Hepatocyte (in vitro differentiated cells): Measurements from ENCODE around the gene RPH3AL. TPM values are rescaled to one million over a fixed set of nuclear protein-coding genes. Genes with fewer than 3 reads are reported as not detected.

ENCODE experiments used
- DNase-seq: peaks from one replicate; pipeline ENCODE4 v3.0.0-alpha.2; 2016; ENCODE audit warnings: low spot score
- H2AFZ ChIP-seq: fragments of 200-600 bp; sonication (generic); 2 replicates; pipeline ENCODE4 v1.6.0; 2016; ENCODE audit warnings: antibody characterized with exemption, mild to moderate bottlenecking
- H3K27ac ChIP-seq: fragments of 200-600 bp; sonication (generic); 2 replicates; pipeline ENCODE4 v1.5.1; 2016; ENCODE audit warnings: mild to moderate bottlenecking
- H3K27me3 ChIP-seq: fragments of 200-600 bp; sonication (generic); 2 replicates; pipeline ENCODE4 v1.6.1; 2016
- H3K36me3 ChIP-seq: fragments of 200-600 bp; sonication (generic); replicated peaks from 2 replicates; pipeline ENCODE4 v1.5.1; 2016; ENCODE audit warnings: low read depth; ENCODE audit not compliant: insufficient read depth
- H3K4me1 ChIP-seq: fragments of 200-600 bp; sonication (generic); 2 replicates; pipeline ENCODE4 v1.5.1; 2016; ENCODE audit warnings: mild to moderate bottlenecking, moderate library complexity; ENCODE audit not compliant: insufficient read depth
- H3K4me2 ChIP-seq: fragments of 200-600 bp; sonication (generic); 2 replicates; pipeline ENCODE4 v1.6.0; 2016
- H3K4me3 ChIP-seq: fragments of 200-600 bp; sonication (generic); 2 replicates; pipeline ENCODE4 v1.5.1; 2016; ENCODE audit warnings: mild to moderate bottlenecking
- H3K79me2 ChIP-seq: fragments of 200-600 bp; sonication (generic); 2 replicates; pipeline ENCODE4 v1.6.0; 2017; ENCODE audit warnings: mild to moderate bottlenecking
- H3K9me2 ChIP-seq: fragments of 200-600 bp; sonication (generic); replicated peaks from 2 replicates; pipeline ENCODE4 v1.6.0; 2017; ENCODE audit warnings: mild to moderate bottlenecking; ENCODE audit not compliant: insufficient read depth
- H3K9me3 ChIP-seq: fragments of 200-600 bp; sonication (generic); 2 replicates; pipeline ENCODE4 v1.5.1; 2016; ENCODE audit warnings: low read depth, mild to moderate bottlenecking
- H4K20me1 ChIP-seq: fragments of 200-600 bp; sonication (generic); 2 replicates; pipeline ENCODE4 v1.6.0; 2016; ENCODE audit warnings: mild to moderate bottlenecking; ENCODE audit not compliant: insufficient read depth, poor library complexity, severe bottlenecking
- CTCF ChIP-seq: fragments of 200-600 bp; sonication (generic); IDR thresholded peaks from 2 replicates; pipeline ENCODE4 v1.5.1; 2016; ENCODE audit warnings: antibody characterized with exemption, mild to moderate bottlenecking; ENCODE audit not compliant: poor library complexity
- EZH2 ChIP-seq: fragments of 200-600 bp; sonication (generic); IDR thresholded peaks from 2 replicates; pipeline ENCODE4 v1.6.1; 2016; ENCODE audit warnings: antibody characterized with exemption, mild to moderate bottlenecking, borderline replicate concordance
- EZH2phosphoT487 ChIP-seq: fragments of 200-600 bp; sonication (generic); IDR thresholded peaks from one replicate; pipeline ENCODE4 v1.6.1; 2018; ENCODE audit warnings: antibody characterized with exemption, mild to moderate bottlenecking, low read depth, moderate library complexity; ENCODE audit not compliant: unreplicated experiment, severe bottlenecking
- WGBS: methylation state at CpG from one replicate; pipeline ENCODE4 v1.1.6; 2016; ENCODE audit warnings: low lambda C conversion rate; ENCODE audit errors: missing lambda C conversion rate; 5-methylcytosine and 5-hydroxymethylcytosine counted together
- polyA plus RNA-seq: library from polyadenylated mRNA; unstranded; fragments of >200 nt; fragmentation: Nextera tagmentation; extraction: Ambion mirVana; gene quantifications from 2 replicates; pipeline ENCODE4 v1.2.1, GENCODE V29; 2016
- total RNA-seq: library from RNA; depleted of rRNA; stranded (reverse); fragments of >200 nt; gene quantifications from 2 replicates; pipeline ENCODE4 v1.2.3, GENCODE V29; 2014

The RPH3AL gene
- total and polyA plus RNA-seq, 2 experiments from 2014 or later, result 7.0 to 7.6 TPM

GRCh38 chr17:173166-173911 is 179.3 kb downstream of the RPH3AL start:
- H3K4me1 ChIP-seq, result no peaks in the 10 kb centered on the region
- DNase-seq, result no peak
- H3K9me2 ChIP-seq, result no peaks in the 10 kb centered on the region
- no peaks in the 10 kb centered on the region for H3K9me3 ChIP-seq
- no peak overlapping the region for H3K4me3 ChIP-seq
- H2AFZ ChIP-seq, result no peak overlapping the region
- no peak for TF ChIP-seq EZH2
- TF ChIP-seq CTCF, result no peak
- no peak for TF ChIP-seq EZH2phosphoT487
- H3K79me2 ChIP-seq, result no peaks in the 10 kb centered on the region
- H3K36me3 ChIP-seq, result no peaks in the 10 kb centered on the region
- no peak overlapping the region for H3K4me2 ChIP-seq
- H3K27me3 ChIP-seq, result peaks cover 14% of the 10 kb centered on the region
- no peaks in the 10 kb centered on the region for H4K20me1 ChIP-seq
- H3K27ac ChIP-seq, result no peak overlapping the region
- WGBS, result 78% methylated on average over 10 of the region's 10 CpGs

GRCh38 chr17:172401-172800 is 180.2 kb downstream of the RPH3AL start:
- no peaks in the 10 kb centered on the region for H3K9me3 ChIP-seq
- no peak overlapping the region for H3K4me2 ChIP-seq
- DNase-seq, result no peak
- H3K9me2 ChIP-seq, result no peaks in the 10 kb centered on the region
- TF ChIP-seq EZH2phosphoT487 (no peak), EZH2 (no peak), CTCF (no peak)
- H3K27ac ChIP-seq, result no peak overlapping the region
- H3K79me2 ChIP-seq, result no peaks in the 10 kb centered on the region
- H3K36me3 ChIP-seq, result no peaks in the 10 kb centered on the region
- H4K20me1 ChIP-seq, result no peaks in the 10 kb centered on the region
- H2AFZ ChIP-seq, result no peak overlapping the region
- H3K27me3 ChIP-seq, result peaks cover 4% of the 10 kb centered on the region
- no peak overlapping the region for H3K4me3 ChIP-seq
- 85% methylated on average over 6 of the region's 11 CpGs for WGBS
- H3K4me1 ChIP-seq, result no peaks in the 10 kb centered on the region

- no peaks in the 10 kb centered on the region for H3K36me3 ChIP-seq
- H3K27me3 ChIP-seq, result no peaks in the 10 kb centered on the region
- no peak overlapping the region for H3K4me3 ChIP-seq
- no peak for TF ChIP-seq CTCF
- no peak for TF ChIP-seq EZH2
- TF ChIP-seq EZH2phosphoT487, result no peak
- H3K9me2 ChIP-seq, result no peaks in the 10 kb centered on the region
- H3K27ac ChIP-seq, result no peak overlapping the region
- H4K20me1 ChIP-seq, result no peaks in the 10 kb centered on the region
- H3K79me2 ChIP-seq, result no peaks in the 10 kb centered on the region
- H3K9me3 ChIP-seq, result no peaks in the 10 kb centered on the region
- 92% methylated on average over 10 of the region's 13 CpGs for WGBS
- no peak overlapping the region for H3K4me2 ChIP-seq
- H3K4me1 ChIP-seq, result no peaks in the 10 kb centered on the region
- no peak overlapping the region for H2AFZ ChIP-seq
- no peak for DNase-seq
These were observed 180.7 kb downstream of the RPH3AL start for GRCh38 chr17:171871-172270.
